Neural progenitor cell (in vitro differentiated cells): ENCODE results near the gene ARHGAP42. TPM values are rescaled to one million over a fixed set of nuclear protein-coding genes. Genes with fewer than 3 reads are reported as not detected.

Experiments used
- DNase-seq: peaks from one replicate; pipeline ENCODE4 v3.0.0-alpha.2; 2016; ENCODE audit warnings: low spot score
- H2AFZ ChIP-seq: fragments of 200-600 bp; sonication (generic); replicated peaks from 2 replicates; pipeline ENCODE4 v1.6.1; 2016; ENCODE audit warnings: antibody characterized with exemption
- H3F3A ChIP-seq: fragments of 200-600 bp; sonication (generic); 2 replicates; pipeline ENCODE4 v1.6.1; 2016; ENCODE audit warnings: antibody characterized with exemption, low read depth
- H3K27ac ChIP-seq: fragments of 200-600 bp; sonication (generic); 2 replicates; pipeline ENCODE4 v1.5.1; 2016; ENCODE audit warnings: mild to moderate bottlenecking
- H3K27me3 ChIP-seq: fragments of 200-600 bp; sonication (generic); 2 replicates; pipeline ENCODE4 v1.6.1; 2016; ENCODE audit warnings: mild to moderate bottlenecking, moderate library complexity
- H3K36me3 ChIP-seq: fragments of 200-600 bp; sonication (generic); 2 replicates; pipeline ENCODE4 v1.5.1; 2016
- H3K4me1 ChIP-seq: fragments of 200-600 bp; sonication (generic); 2 replicates; pipeline ENCODE4 v1.6.1; 2016; ENCODE audit warnings: mixed run types
- H3K4me2 ChIP-seq: fragments of 200-600 bp; sonication (generic); 2 replicates; pipeline ENCODE4 v1.6.1; 2016
- H3K4me3 ChIP-seq: fragments of 200-600 bp; sonication (generic); 2 replicates; pipeline ENCODE4 v1.5.1; 2016
- H3K79me2 ChIP-seq: fragments of 200-600 bp; sonication (generic); 2 replicates; pipeline ENCODE4 v1.6.1; 2016; ENCODE audit warnings: low read depth
- H3K9ac ChIP-seq: fragments of 200-600 bp; sonication (generic); 2 replicates; pipeline ENCODE4 v1.6.1; 2016
- H3K9me3 ChIP-seq: fragments of 200-600 bp; sonication (generic); 2 replicates; pipeline ENCODE4 v1.5.1; 2016; ENCODE audit warnings: low read depth
- H4K20me1 ChIP-seq: fragments of 200-600 bp; sonication (generic); 2 replicates; pipeline ENCODE4 v1.6.1; 2016; ENCODE audit warnings: low read depth
- H3K27ac Mint-ChIP-seq: 3 replicates; pipeline ENCODE4 v1.8.0; 2021; ENCODE audit warnings: mixed read lengths
- H3K27me3 Mint-ChIP-seq: 2 replicates; pipeline ENCODE4 v1.8.0; 2022; ENCODE audit warnings: low read depth, mild to moderate bottlenecking, inconsistent platforms, moderate library complexity, mixed read lengths; ENCODE audit not compliant: insufficient read depth
- H3K36me3 Mint-ChIP-seq: 3 replicates; pipeline ENCODE4 v1.8.0; 2021; ENCODE audit warnings: mixed read lengths
- H3K4me1 Mint-ChIP-seq: 3 replicates; pipeline ENCODE4 v1.8.0; 2021; ENCODE audit warnings: mixed read lengths
- H3K4me3 Mint-ChIP-seq: 3 replicates; pipeline ENCODE4 v1.8.0; 2021; ENCODE audit warnings: mild to moderate bottlenecking, moderate library complexity, mixed read lengths
- H3K9me3 Mint-ChIP-seq: 3 replicates; pipeline ENCODE4 v1.8.0; 2020; ENCODE audit warnings: mixed read lengths
- EZH2 ChIP-seq: fragments of 200-600 bp; sonication (generic); IDR thresholded peaks from 2 replicates; pipeline ENCODE4 v1.6.1; 2017; ENCODE audit warnings: antibody characterized with exemption, mild to moderate bottlenecking, moderate library complexity
- EZH2phosphoT487 ChIP-seq: fragments of 200-600 bp; sonication (generic); IDR thresholded peaks from 2 replicates; pipeline ENCODE4 v1.6.1; 2017; ENCODE audit warnings: antibody characterized with exemption
- total RNA-seq: library from RNA; depleted of rRNA; stranded (reverse); fragments of >200 nt; gene quantifications from 2 replicates; pipeline ENCODE4 v1.2.3, GENCODE V29; 2015; ENCODE audit warnings: low replicate concordance
- TF ChIP-seq, protein P1 (sequence below): fragments of 200-600 bp; sonication (generic); IDR thresholded peaks from 2 replicates; pipeline ENCODE4 v1.5.1; 2017; ENCODE audit warnings: antibody characterized with exemption, mild to moderate bottlenecking

ARHGAP42 gene
- total RNA-seq, 1 donor from 2014 or later = 31.0 TPM

DNA sequence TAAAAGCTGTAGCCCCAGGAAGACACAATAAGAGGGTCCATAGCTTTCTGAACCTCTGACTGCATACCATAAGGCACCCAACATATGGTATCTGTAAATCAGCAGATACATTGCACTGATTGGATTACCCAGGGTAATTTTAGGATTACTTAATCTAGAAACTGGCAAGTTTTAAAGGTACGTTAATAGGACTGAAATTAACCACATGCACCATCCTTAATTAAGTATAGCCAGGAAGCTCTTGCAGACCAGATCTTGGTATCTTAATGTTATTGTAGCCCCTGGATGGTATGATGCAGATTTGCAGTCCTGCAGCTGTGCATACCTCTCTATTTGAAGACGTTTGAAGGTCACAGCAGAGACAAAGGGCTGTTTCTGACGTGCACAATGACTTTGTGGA lies 72.8 kb downstream of the ARHGAP42 start:
- Histone ChIP-seq H3K27me3 (no peaks in the 10 kb centered on the region), H3K4me2 (no peak overlapping the region), H2AFZ (no peak overlapping the region), H3K9me3 (no peaks in the 10 kb centered on the region), H4K20me1 (no peaks in the 10 kb centered on the region), H3K79me2 (no peaks in the 10 kb centered on the region), H3K4me3 (no peak overlapping the region), H3F3A (no peaks in the 10 kb centered on the region), H3K27ac (no peak overlapping the region), H3K36me3 (no peaks in the 10 kb centered on the region), H3K4me1 (peaks cover under 1% of the 10 kb centered on the region), H3K9ac (no peak overlapping the region)
- peaks cover 9% of the 10 kb centered on the region for H3K4me1 Mint-ChIP-seq
- H3K36me3 Mint-ChIP-seq = no peaks in the 10 kb centered on the region
- TF ChIP-seq EZH2phosphoT487 = no peak
- DNase-seq = no peak
- no peak overlapping the region for H3K27ac Mint-ChIP-seq
- H3K27me3 Mint-ChIP-seq = peaks cover 2% of the 10 kb centered on the region
- H3K4me3 Mint-ChIP-seq = no peak overlapping the region
- H3K9me3 Mint-ChIP-seq = no peaks in the 10 kb centered on the region

DNA sequence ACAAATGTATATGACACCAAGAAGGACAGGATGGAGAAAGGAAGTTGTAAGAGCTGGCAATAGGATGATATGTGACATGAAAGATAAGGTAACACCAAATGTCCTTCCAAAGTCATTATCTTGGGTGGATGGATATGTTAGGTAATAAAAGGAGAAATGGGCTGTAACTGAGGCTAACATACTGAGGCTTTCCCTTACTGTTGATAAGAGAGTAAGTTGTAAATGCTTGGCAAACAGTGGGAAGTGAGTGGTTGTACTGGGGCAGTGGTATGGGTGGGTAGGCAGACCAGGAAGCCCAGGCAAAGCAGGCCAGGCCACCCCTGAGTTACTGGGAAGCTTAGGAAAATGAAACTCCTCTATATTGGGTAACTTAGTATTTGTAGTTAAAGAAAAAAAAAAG lies 73.7 kb downstream of the ARHGAP42 start:
- no peak overlapping the region for H3K4me2 ChIP-seq
- Mint-ChIP-seq H3K4me3 (no peak overlapping the region), H3K27me3 (no peaks in the 10 kb centered on the region), H3K36me3 (no peaks in the 10 kb centered on the region), H3K4me1 (peaks cover 4% of the 10 kb centered on the region), H3K27ac (no peak overlapping the region), H3K9me3 (no peaks in the 10 kb centered on the region)
- no peak for DNase-seq
- H4K20me1 ChIP-seq = no peaks in the 10 kb centered on the region
- H3K27me3 ChIP-seq = no peaks in the 10 kb centered on the region
- no peaks in the 10 kb centered on the region for H3K4me1 ChIP-seq
- H3K4me3 ChIP-seq = no peak overlapping the region
- no peak overlapping the region for H3K27ac ChIP-seq
- TF ChIP-seq, protein P1, sequence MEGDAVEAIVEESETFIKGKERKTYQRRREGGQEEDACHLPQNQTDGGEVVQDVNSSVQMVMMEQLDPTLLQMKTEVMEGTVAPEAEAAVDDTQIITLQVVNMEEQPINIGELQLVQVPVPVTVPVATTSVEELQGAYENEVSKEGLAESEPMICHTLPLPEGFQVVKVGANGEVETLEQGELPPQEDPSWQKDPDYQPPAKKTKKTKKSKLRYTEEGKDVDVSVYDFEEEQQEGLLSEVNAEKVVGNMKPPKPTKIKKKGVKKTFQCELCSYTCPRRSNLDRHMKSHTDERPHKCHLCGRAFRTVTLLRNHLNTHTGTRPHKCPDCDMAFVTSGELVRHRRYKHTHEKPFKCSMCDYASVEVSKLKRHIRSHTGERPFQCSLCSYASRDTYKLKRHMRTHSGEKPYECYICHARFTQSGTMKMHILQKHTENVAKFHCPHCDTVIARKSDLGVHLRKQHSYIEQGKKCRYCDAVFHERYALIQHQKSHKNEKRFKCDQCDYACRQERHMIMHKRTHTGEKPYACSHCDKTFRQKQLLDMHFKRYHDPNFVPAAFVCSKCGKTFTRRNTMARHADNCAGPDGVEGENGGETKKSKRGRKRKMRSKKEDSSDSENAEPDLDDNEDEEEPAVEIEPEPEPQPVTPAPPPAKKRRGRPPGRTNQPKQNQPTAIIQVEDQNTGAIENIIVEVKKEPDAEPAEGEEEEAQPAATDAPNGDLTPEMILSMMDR = no peak
- TF ChIP-seq EZH2phosphoT487 (no peak), EZH2 (no peak)
- no peak overlapping the region for H2AFZ ChIP-seq
- no peak overlapping the region for H3K9ac ChIP-seq
- no peaks in the 10 kb centered on the region for H3F3A ChIP-seq
- no peaks in the 10 kb centered on the region for H3K9me3 ChIP-seq
- H3K79me2 ChIP-seq = no peaks in the 10 kb centered on the region
- H3K36me3 ChIP-seq = no peaks in the 10 kb centered on the region

DNA sequence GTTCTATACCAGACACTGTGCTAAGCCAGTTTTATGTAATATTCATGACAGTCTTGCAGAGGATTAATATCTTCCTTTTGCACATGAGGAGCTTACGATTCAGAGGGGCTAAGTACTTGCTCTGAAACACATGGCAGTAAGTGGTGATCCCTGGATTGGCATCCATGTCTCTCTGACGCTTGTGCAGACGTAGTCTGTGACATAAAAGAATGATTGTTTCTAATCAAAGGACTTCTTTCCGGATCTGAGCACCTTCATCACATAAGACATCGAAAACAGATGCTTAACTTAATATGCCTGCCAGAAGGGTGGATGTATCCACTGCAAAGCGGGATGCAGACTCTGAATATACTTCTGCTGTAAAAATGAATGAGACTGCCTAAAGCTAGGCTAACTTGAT lies 74.8 kb downstream of the ARHGAP42 start:
- no peak overlapping the region for H2AFZ ChIP-seq
- H3K27me3 ChIP-seq = no peaks in the 10 kb centered on the region
- H3K79me2 ChIP-seq = no peaks in the 10 kb centered on the region
- no peaks in the 10 kb centered on the region for H3F3A ChIP-seq
- no peak overlapping the region for H3K27ac ChIP-seq
- no peak for DNase-seq
- no peaks in the 10 kb centered on the region for H3K9me3 Mint-ChIP-seq
- H3K36me3 Mint-ChIP-seq = no peaks in the 10 kb centered on the region
- H3K9ac ChIP-seq = no peak overlapping the region
- TF ChIP-seq, protein P1 = no peak
- TF ChIP-seq EZH2 (no peak), EZH2phosphoT487 (no peak)
- peaks cover 5% of the 10 kb centered on the region for H3K4me1 Mint-ChIP-seq
- H3K27ac Mint-ChIP-seq = no peak overlapping the region
- H3K4me3 ChIP-seq = no peak overlapping the region
- H4K20me1 ChIP-seq = no peaks in the 10 kb centered on the region
- no peaks in the 10 kb centered on the region for H3K27me3 Mint-ChIP-seq
- no peaks in the 10 kb centered on the region for H3K4me1 ChIP-seq
- no peak overlapping the region for H3K4me3 Mint-ChIP-seq
- no peak overlapping the region for H3K4me2 ChIP-seq
- H3K9me3 ChIP-seq = no peaks in the 10 kb centered on the region
- no peaks in the 10 kb centered on the region for H3K36me3 ChIP-seq

DNA sequence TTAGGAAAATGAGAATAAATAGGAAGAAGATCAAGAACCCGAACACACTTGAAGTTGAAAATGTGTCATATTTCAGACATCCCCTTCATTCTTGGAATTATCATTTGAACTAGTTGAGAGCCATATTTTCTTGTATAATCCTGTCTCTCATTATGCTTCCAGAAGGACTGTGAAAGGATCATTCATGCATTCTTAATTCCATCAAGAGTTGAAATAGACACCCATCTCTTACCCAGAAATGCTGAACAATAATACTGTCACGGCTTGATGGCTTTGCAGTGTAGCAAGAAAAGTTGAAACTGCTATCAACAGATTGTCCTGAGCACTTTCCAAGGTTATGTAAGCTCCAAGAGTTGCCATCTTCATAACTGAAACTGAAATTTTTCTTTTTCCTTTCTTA lies 79.7 kb downstream of the ARHGAP42 start:
- no peaks in the 10 kb centered on the region for H3K9me3 Mint-ChIP-seq
- H3K27me3 Mint-ChIP-seq = no peaks in the 10 kb centered on the region
- no peak for DNase-seq
- Histone ChIP-seq H3F3A (peaks cover 3% of the 10 kb centered on the region), H3K36me3 (no peaks in the 10 kb centered on the region), H3K4me1 (peaks cover 13% of the 10 kb centered on the region), H3K9me3 (no peaks in the 10 kb centered on the region), H3K27ac (no peak overlapping the region), H3K27me3 (no peaks in the 10 kb centered on the region), H3K9ac (no peak overlapping the region), H3K79me2 (no peaks in the 10 kb centered on the region), H3K4me2 (no peak overlapping the region), H4K20me1 (no peaks in the 10 kb centered on the region), H3K4me3 (no peak overlapping the region), H2AFZ (no peak overlapping the region)
- H3K4me3 Mint-ChIP-seq = no peak overlapping the region
- no peak overlapping the region for H3K27ac Mint-ChIP-seq
- peaks cover 21% of the 10 kb centered on the region for H3K4me1 Mint-ChIP-seq
- TF ChIP-seq EZH2 (no peak), EZH2phosphoT487 (no peak)
- TF ChIP-seq, protein P1 = no peak
- no peaks in the 10 kb centered on the region for H3K36me3 Mint-ChIP-seq
